Endothelial cell of umbilical vein (primary cell): Measurements from ENCODE around the gene HDAC4. TPM values are rescaled to one million over a fixed set of nuclear protein-coding genes. Genes with fewer than 3 reads are reported as not detected.

Source experiments
- BruUV-seq: library from RNA; stranded (reverse); fragments of 400-500 nt; replicated peaks from 2 replicates; lab custom pipeline; 2021; lab: Mats Ljungman, UMichigan
- CTCF ChIA-PET: fragments of 300-600, 350-600 bp; sonication (Branson Sonifier 250); formaldehyde crosslinking; loops from one replicate; lab custom pipeline; 2021; ENCODE audit warnings: antibody characterized with exemption, inconsistent platforms; lab: Charles Lee
- POLR2A ChIA-PET: fragments of 300-600, 350-600 bp; sonication (Branson Sonifier 250); formaldehyde crosslinking; loops from one replicate; lab custom pipeline; 2021; ENCODE audit warnings: antibody characterized with exemption, inconsistent platforms; lab: Charles Lee
- DNase-seq: peaks from one replicate; pipeline ENCODE4 v3.0.0-alpha.2; 2011; ENCODE audit warnings: low read depth, low spot score
- FAIRE-seq: peaks from 2 replicates; lab custom pipeline; 2011; peaks lifted over from hg19 to GRCh38; lab: Jason Lieb, UNC
- H2AFZ ChIP-seq: 2 replicates; pipeline ENCODE4 v1.6.0; 2012; ENCODE audit warnings: low read depth, low read length, control low read depth, inconsistent platforms
- H3K27ac ChIP-seq: 2 replicates; pipeline ENCODE4 v1.5.1; 2011; ENCODE audit warnings: low read depth, mild to moderate bottlenecking, control low read depth, low read length, moderate library complexity; ENCODE audit not compliant: insufficient read depth
- H3K27me3 ChIP-seq, 2 experiments: 2 replicates each; pipeline versions ENCODE4 v1.6.0 to v1.6.1; 2011; ENCODE audit warnings: low read length in 2 of 2, mixed read lengths in 1 of 2; ENCODE audit not compliant: control insufficient read depth in 2 of 2, insufficient read depth in 2 of 2
- H3K36me3 ChIP-seq, 2 experiments: 2 replicates in 1 of 2; 3 replicates in 1 of 2; pipeline ENCODE4 v1.5.1; 2011; ENCODE audit warnings: low read length in 2 of 2, mild to moderate bottlenecking in 1 of 2, moderate library complexity in 1 of 2; ENCODE audit not compliant: control insufficient read depth in 2 of 2, insufficient read depth in 2 of 2; ENCODE audit errors: extremely low read depth in 1 of 2
- H3K4me1 ChIP-seq: 3 replicates; pipeline ENCODE4 v1.5.1; 2011; ENCODE audit warnings: mild to moderate bottlenecking, low read length; ENCODE audit not compliant: control insufficient read depth, insufficient read depth; ENCODE audit errors: extremely low read depth
- H3K4me2 ChIP-seq: 2 replicates; pipeline ENCODE4 v1.6.1; 2011; ENCODE audit warnings: low read length, control low read depth, mixed read lengths; ENCODE audit not compliant: insufficient read depth
- H3K4me3 ChIP-seq, 3 experiments: fragments of 200-600 bp in 1 of 3; sonication (generic), shearing (Covaris generic) in 1 of 3; replicated peaks in 1 of 3; 2 replicates each; pipeline ENCODE4 v1.5.1; 2011 to 2016; ENCODE audit warnings: control low read depth in 3 of 3, low read length in 3 of 3, mild to moderate bottlenecking in 2 of 3, inconsistent platforms in 1 of 3, low read depth in 1 of 3, moderate library complexity in 1 of 3; ENCODE audit not compliant: insufficient read depth in 1 of 3
- H3K79me2 ChIP-seq: 2 replicates; pipeline ENCODE4 v1.6.0; 2012; ENCODE audit warnings: low read length, inconsistent platforms; ENCODE audit not compliant: control insufficient read depth, insufficient read depth
- H3K9ac ChIP-seq: replicated peaks from 2 replicates; pipeline ENCODE3; 2011; ENCODE audit warnings: low read length, control low read depth; ENCODE audit not compliant: insufficient read depth; ENCODE audit errors: extremely low read depth
- H3K9me1 ChIP-seq: replicated peaks from 3 replicates; pipeline ENCODE4 v1.6.0; 2011; ENCODE audit warnings: mild to moderate bottlenecking, low read length; ENCODE audit not compliant: control insufficient read depth, insufficient read depth; ENCODE audit errors: extremely low read depth
- H3K9me3 ChIP-seq: replicated peaks from 2 replicates; pipeline ENCODE4 v1.5.1; 2012; ENCODE audit warnings: low read length, inconsistent platforms; ENCODE audit not compliant: control insufficient read depth, insufficient read depth
- H4K20me1 ChIP-seq: replicated peaks from 2 replicates; pipeline ENCODE3; 2011; ENCODE audit warnings: mild to moderate bottlenecking, low read length; ENCODE audit not compliant: control insufficient read depth, insufficient read depth; ENCODE audit errors: extremely low read depth
- EZH2 ChIP-seq: IDR thresholded peaks from 2 replicates; pipeline ENCODE4 v1.6.1; 2012; ENCODE audit warnings: borderline replicate concordance, low read depth, mild to moderate bottlenecking, moderate library complexity, low read length, inconsistent platforms; ENCODE audit not compliant: severe bottlenecking
- FOS ChIP-seq: IDR thresholded peaks from 2 replicates; pipeline ENCODE4 v1.6.1; 2011; ENCODE audit warnings: mild to moderate bottlenecking, low read length, moderate library complexity, borderline replicate concordance; ENCODE audit not compliant: insufficient read depth
- GATA2 ChIP-seq: IDR thresholded peaks from 2 replicates; pipeline ENCODE4 v1.7.0; 2011; ENCODE audit warnings: low read depth, mild to moderate bottlenecking, moderate library complexity, mixed read lengths, low read length; ENCODE audit not compliant: insufficient read length, insufficient read depth
- JUN ChIP-seq: IDR thresholded peaks from 2 replicates; pipeline ENCODE4 v1.6.1; 2011; ENCODE audit warnings: borderline replicate concordance, low read depth; ENCODE audit not compliant: insufficient read length, insufficient read depth
- MYC ChIP-seq: IDR thresholded peaks from one replicate; pipeline ENCODE4 v1.6.1; 2011; ENCODE audit warnings: mild to moderate bottlenecking, low read depth, low read length
- POLR2A ChIP-seq: IDR thresholded peaks from 2 replicates; pipeline ENCODE4 v1.6.1; 2012; ENCODE audit warnings: low read depth, mild to moderate bottlenecking, control low read depth, low read length
- POLR2AphosphoS5 ChIP-seq: IDR thresholded peaks from 2 replicates; pipeline ENCODE4 v1.6.1; 2012; ENCODE audit warnings: low read depth, mild to moderate bottlenecking, control low read depth, low read length, moderate library complexity; ENCODE audit not compliant: insufficient read depth
- dilution Hi-C: fragments of 300-500 bp; cut with MboI; formaldehyde crosslinking; loops from one replicate; pipeline ENCODE4 v1.15.0; 2019; ENCODE audit warnings: low sequenced_read_pairs; ENCODE audit not compliant: extremely low pct_ligation_motif_present
- intact Hi-C: fragments of 100-400 bp; cut with micrococcal nuclease; formaldehyde crosslinking; loops from one replicate; pipeline ENCODE4 v1.10.0; 2022
- polyA plus RNA-seq, 4 experiments: library from polyadenylated mRNA; depleted of rRNA in 3 of 4; stranded (reverse) in 3 of 4; unstranded in 1 of 4; fragments of >200 nt; gene quantifications; 2 replicates each; pipeline versions ENCODE4 v1.2.1 to v1.2.3, GENCODE V29; 2011 to 2012; ENCODE audit warnings: missing spikeins in 1 of 4
- total RNA-seq: library from RNA; stranded (reverse); gene quantifications from 2 replicates; pipeline ENCODE4 v1.2.3, GENCODE V29; 2021
- TF ChIP-seq, protein P1 (sequence below), 2 donors: IDR thresholded peaks; 1 replicate in 1 of 2; 2 replicates in 1 of 2; pipeline ENCODE4 v1.5.1; 2011; ENCODE audit warnings: low read length in 2 of 2, mild to moderate bottlenecking in 2 of 2, moderate library complexity in 2 of 2, control low read depth in 1 of 2, inconsistent platforms in 1 of 2, low read depth in 1 of 2; ENCODE audit not compliant: insufficient read depth in 1 of 2; ENCODE audit errors: extremely low read depth in 1 of 2
- TF ChIP-seq, protein P2 (sequence below): IDR thresholded peaks from 2 replicates; pipeline ENCODE4 v1.6.1; 2011; ENCODE audit not compliant: insufficient read depth, insufficient read length

HDAC4 gene
- total and polyA plus RNA-seq, 2 donors (not counting 3 experiments of a cell fraction or from before 2014, with no cell fraction given): 13.4 to 33.0 TPM

DNA sequence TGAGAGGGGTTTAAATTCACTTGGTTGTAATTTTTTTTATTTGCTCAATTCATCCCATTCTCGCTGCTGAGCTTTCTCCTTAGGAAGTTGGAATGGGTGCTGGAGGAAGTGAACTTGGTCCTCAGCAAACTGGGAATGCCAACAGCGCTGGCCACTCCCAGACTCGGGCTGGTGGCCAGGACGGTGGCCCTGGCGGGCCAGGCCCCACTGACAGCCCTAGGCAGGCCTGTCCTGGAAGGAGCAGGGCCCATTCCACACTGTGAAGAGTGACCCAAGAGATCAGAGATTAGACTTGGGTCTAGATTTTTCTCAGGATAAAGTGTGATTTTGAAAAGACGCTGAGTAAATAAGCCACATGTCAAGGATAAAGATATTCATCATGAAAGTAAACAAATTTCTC is 132.7 kb downstream of the HDAC4 start:
- H3K79me2 ChIP-seq: peaks cover 4% of the 10 kb centered on the region
- TF ChIP-seq GATA2: no peak
- TF ChIP-seq, protein P1, sequence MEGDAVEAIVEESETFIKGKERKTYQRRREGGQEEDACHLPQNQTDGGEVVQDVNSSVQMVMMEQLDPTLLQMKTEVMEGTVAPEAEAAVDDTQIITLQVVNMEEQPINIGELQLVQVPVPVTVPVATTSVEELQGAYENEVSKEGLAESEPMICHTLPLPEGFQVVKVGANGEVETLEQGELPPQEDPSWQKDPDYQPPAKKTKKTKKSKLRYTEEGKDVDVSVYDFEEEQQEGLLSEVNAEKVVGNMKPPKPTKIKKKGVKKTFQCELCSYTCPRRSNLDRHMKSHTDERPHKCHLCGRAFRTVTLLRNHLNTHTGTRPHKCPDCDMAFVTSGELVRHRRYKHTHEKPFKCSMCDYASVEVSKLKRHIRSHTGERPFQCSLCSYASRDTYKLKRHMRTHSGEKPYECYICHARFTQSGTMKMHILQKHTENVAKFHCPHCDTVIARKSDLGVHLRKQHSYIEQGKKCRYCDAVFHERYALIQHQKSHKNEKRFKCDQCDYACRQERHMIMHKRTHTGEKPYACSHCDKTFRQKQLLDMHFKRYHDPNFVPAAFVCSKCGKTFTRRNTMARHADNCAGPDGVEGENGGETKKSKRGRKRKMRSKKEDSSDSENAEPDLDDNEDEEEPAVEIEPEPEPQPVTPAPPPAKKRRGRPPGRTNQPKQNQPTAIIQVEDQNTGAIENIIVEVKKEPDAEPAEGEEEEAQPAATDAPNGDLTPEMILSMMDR (IDR thresholded peaks at IDR 0.05; ENCODE audit: extremely low read depth in 1 of 2, insufficient read depth in 1 of 2, low read depth in 1 of 2, low read length in 2 of 2): no peak
- no peak for TF ChIP-seq POLR2A
- TF ChIP-seq EZH2: no peak
- no peak for TF ChIP-seq FOS
- TF ChIP-seq, protein P2, sequence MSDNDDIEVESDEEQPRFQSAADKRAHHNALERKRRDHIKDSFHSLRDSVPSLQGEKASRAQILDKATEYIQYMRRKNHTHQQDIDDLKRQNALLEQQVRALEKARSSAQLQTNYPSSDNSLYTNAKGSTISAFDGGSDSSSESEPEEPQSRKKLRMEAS: no peak
- TF ChIP-seq MYC: no peak
- no peak for TF ChIP-seq JUN
- TF ChIP-seq POLR2AphosphoS5: no peak
- POLR2A ChIA-PET: interaction anchor here (1.3 kb wide), 1 partner anchor 133 kb away, joined by 4 read pairs; the partner anchor contains the start of gene HDAC4
- H3K27me3 ChIP-seq: no peaks in the 10 kb centered on the region
- DNase-seq: peak; percentile 13
- H3K4me1 ChIP-seq: peaks cover 14% of the 10 kb centered on the region
- H3K36me3 ChIP-seq: no peaks in the 10 kb centered on the region
- no peaks in the 10 kb centered on the region for H3K9me1 ChIP-seq
- no peaks in the 10 kb centered on the region for H3K9me3 ChIP-seq
- intact Hi-C loops (loop anchor here (5.0 kb wide), 3 partner anchors 84 to 134 kb away; partner anchors contain the start of gene HDAC4), dilution Hi-C loops (no loop called here)
- BruUV-seq: no TSS peak
- CTCF ChIA-PET: interaction anchor here (0.8 to 1.4 kb wide), 6 partner anchors 11 to 138 kb away, joined by 3 to 6 read pairs (median 4); partner anchors contain the start of gene HDAC4
- H4K20me1 ChIP-seq: no peaks in the 10 kb centered on the region
- H3K27ac ChIP-seq: no peak overlapping the region
- no peak overlapping the region for H3K4me2 ChIP-seq
- no peak overlapping the region for H2AFZ ChIP-seq
- peak; percentile 35 for FAIRE-seq
- H3K4me3 ChIP-seq: no peak overlapping the region
- H3K9ac ChIP-seq: no peak overlapping the region
